HCT116 (cell line): ENCODE results near the gene DYNLL2. TPM values are rescaled to one million over a fixed set of nuclear protein-coding genes. Genes with fewer than 3 reads are reported as not detected.

ENCODE experiments used
- ATAC-seq: fragments of 200-7000 bp; cut with Tn5 transposase; 2 replicates; pipeline ENCODE4 v1.9.1; 2020; ENCODE audit warnings: mild to moderate bottlenecking, moderate library complexity
- BruUV-seq: library from RNA; stranded (reverse); fragments of 400-500 nt; replicated peaks from 2 replicates; lab custom pipeline; 2021; lab: Mats Ljungman, UMichigan
- CTCF ChIA-PET: fragments of 300-600 bp; sonication (Branson Sonifier 250); formaldehyde crosslinking; loops from one replicate; lab custom pipeline; 2021; ENCODE audit warnings: antibody characterized with exemption; lab: Charles Lee
- POLR2A ChIA-PET: fragments of 300-600, 350-600 bp; sonication (Branson Sonifier 250); formaldehyde crosslinking; loops from one replicate; lab custom pipeline; 2021; ENCODE audit warnings: antibody characterized with exemption; lab: Charles Lee
- RAD21 ChIA-PET, 2 experiments: fragments of 300-600 bp; sonication (Branson Sonifier 250); formaldehyde crosslinking; loops; one replicate each; lab custom pipeline; 2023; ENCODE audit warnings: low total read pairs in 2 of 2; ENCODE audit not compliant: uncharacterized antibody in 2 of 2, unreplicated experiment in 2 of 2, low non-redundant PET in 1 of 2; lab: Charles Lee
- DNase-seq: peaks from one replicate; pipeline ENCODE4 v3.0.0-alpha.2; 2010; ENCODE audit warnings: low read depth, low spot score
- H2AFZ ChIP-seq: fragments of 200-600 bp; shearing (Covaris generic), sonication (generic); 2 replicates; pipeline ENCODE4 v1.6.1; 2017; ENCODE audit warnings: low read depth, mixed run types, mixed read lengths, antibody characterized with exemption, low read length; ENCODE audit not compliant: poor library complexity, severe bottlenecking
- H3K27ac ChIP-seq: 2 replicates; pipeline ENCODE4 v1.5.1; 2012; ENCODE audit warnings: low read depth, low read length
- H3K27me3 ChIP-seq: fragments of 200-600 bp; sonication (generic); 2 replicates; pipeline ENCODE4 v1.6.1; 2016; ENCODE audit warnings: mixed run types, low read length, mixed read lengths; ENCODE audit not compliant: insufficient read depth
- H3K36me3 ChIP-seq, 2 experiments: fragments of 200-500 bp in 1 of 2; fragments of 200-600 bp in 1 of 2; sonication (Bioruptor generic) in 1 of 2; sonication (generic) in 1 of 2; 2 replicates each; pipeline versions ENCODE4 v1.5.1 to v1.6.1; 2014 to 2016; ENCODE audit warnings: low read length in 2 of 2, inconsistent platforms in 1 of 2, mixed read lengths in 1 of 2, mixed run types in 1 of 2; ENCODE audit not compliant: insufficient read depth in 2 of 2, control insufficient read depth in 1 of 2
- H3K4me1 ChIP-seq, 2 experiments: fragments of 200-600 bp in 1 of 2; sonication (generic) in 1 of 2; 2 replicates each; pipeline versions ENCODE4 v1.5.1 to v1.6.1; 2012 to 2017; ENCODE audit warnings: low read length in 2 of 2, inconsistent platforms in 1 of 2, mild to moderate bottlenecking in 1 of 2, mixed read lengths in 1 of 2, mixed run types in 1 of 2, moderate library complexity in 1 of 2; ENCODE audit not compliant: insufficient read depth in 2 of 2, control insufficient read depth in 1 of 2
- H3K4me2 ChIP-seq: fragments of 200-600 bp; sonication (generic); 2 replicates; pipeline ENCODE4 v1.6.1; 2017; ENCODE audit warnings: mixed run types, low read length, mixed read lengths
- H3K4me3 ChIP-seq, 2 experiments: fragments of 200-600 bp in 1 of 2; sonication (generic) in 1 of 2; replicated peaks in 1 of 2; 2 replicates each; pipeline ENCODE4 v1.5.1; 2011 to 2016; ENCODE audit warnings: low read length in 2 of 2, control low read depth in 1 of 2, low read depth in 1 of 2, mild to moderate bottlenecking in 1 of 2, mixed read lengths in 1 of 2, mixed run types in 1 of 2
- H3K79me2 ChIP-seq: fragments of 200-600 bp; sonication (generic); 2 replicates; pipeline ENCODE4 v1.6.1; 2017; ENCODE audit warnings: mild to moderate bottlenecking, mixed run types, low read length, moderate library complexity, mixed read lengths; ENCODE audit not compliant: insufficient read depth
- H3K9ac ChIP-seq: fragments of 200-600 bp; sonication (generic); 2 replicates; pipeline ENCODE4 v1.6.1; 2016; ENCODE audit warnings: low read length, mixed read lengths
- H3K9me2 ChIP-seq: fragments of 200-600 bp; sonication (generic), shearing (Covaris generic); 2 replicates; pipeline ENCODE4 v1.6.1; 2017; ENCODE audit warnings: mixed run types, mild to moderate bottlenecking, moderate library complexity; ENCODE audit not compliant: insufficient read depth
- H3K9me3 ChIP-seq, 2 experiments: fragments of 200-500 bp in 1 of 2; fragments of 200-600 bp in 1 of 2; sonication (Bioruptor generic) in 1 of 2; sonication (generic) in 1 of 2; 2 replicates each; pipeline ENCODE4 v1.6.1; 2014 to 2017; ENCODE audit warnings: low read length in 2 of 2, mixed read lengths in 2 of 2, inconsistent platforms in 1 of 2, low read depth in 1 of 2, mild to moderate bottlenecking in 1 of 2, mixed run types in 1 of 2, moderate library complexity in 1 of 2; ENCODE audit not compliant: control insufficient read depth in 1 of 2, insufficient read depth in 1 of 2
- H4K20me1 ChIP-seq: fragments of 200-600 bp; sonication (generic), shearing (Covaris generic); 2 replicates; pipeline ENCODE4 v1.6.1; 2017; ENCODE audit warnings: mixed run types, mild to moderate bottlenecking, moderate library complexity; ENCODE audit not compliant: insufficient read depth
- EGR1 ChIP-seq: IDR thresholded peaks from 2 replicates; pipeline ENCODE4 v1.6.1; 2012; ENCODE audit warnings: low read depth
- ELF1 ChIP-seq: IDR thresholded peaks from 2 replicates; pipeline ENCODE4 v1.6.1; 2012; ENCODE audit warnings: low read depth, borderline replicate concordance
- EZH2 ChIP-seq: fragments of 200-600 bp; sonication (generic); IDR thresholded peaks from 2 replicates; pipeline ENCODE4 v1.6.1; 2017; ENCODE audit warnings: antibody characterized with exemption, mixed run types
- JUND ChIP-seq: IDR thresholded peaks from 2 replicates; pipeline ENCODE4 v1.6.1; 2012
- MAX ChIP-seq: IDR thresholded peaks from 2 replicates; pipeline ENCODE4 v1.6.1; 2012
- POLR2AphosphoS5 ChIP-seq: IDR thresholded peaks from 2 replicates; pipeline ENCODE4 v1.6.1; 2011; ENCODE audit warnings: mild to moderate bottlenecking, low read depth, low read length, moderate library complexity
- SP1 ChIP-seq: IDR thresholded peaks from 2 replicates; pipeline ENCODE4 v1.6.1; 2012; ENCODE audit warnings: low read depth
- YY1 ChIP-seq: IDR thresholded peaks from 2 replicates; pipeline ENCODE4 v1.6.1; 2011; ENCODE audit warnings: low read length, low read depth, moderate library complexity, mild to moderate bottlenecking; ENCODE audit not compliant: insufficient replicate concordance; ENCODE audit errors: extremely low read depth
- ZBTB33 ChIP-seq: IDR thresholded peaks from 2 replicates; pipeline ENCODE4 v1.6.1; 2011; ENCODE audit warnings: mild to moderate bottlenecking, low read length, moderate library complexity; ENCODE audit not compliant: insufficient replicate concordance; ENCODE audit errors: extremely low read depth
- intact Hi-C: fragments of 100-400 bp; cut with micrococcal nuclease; formaldehyde crosslinking; loops from 2 replicates; pipeline ENCODE4 v1.10.0; 2022
- total RNA-seq: library from RNA; stranded (reverse); gene quantifications from one replicate; pipeline ENCODE4 v1.2.1, GENCODE V29; 2021; ENCODE audit not compliant: unreplicated experiment

The DYNLL2 gene
- total RNA-seq, 1 experiment from 2014 or later = 54.9 TPM

- ChIA-PET POLR2A (interaction anchor here (0.7 kb wide), 1 partner anchor 41 kb away, joined by 3 read pairs; no protein-coding TSS in a partner anchor), CTCF (no interaction called here), RAD21 (interaction anchor here in 1 of 2 experiments (0.7 kb wide), 1 partner anchor 217 kb away, joined by 3 read pairs; no protein-coding TSS in a partner anchor)
- H4K20me1 ChIP-seq = peaks cover 23% of the 10 kb centered on the region; the same call in 1 of the 2 replicates
- no peaks in the 10 kb centered on the region for H3K27me3 ChIP-seq
- H3K4me2 ChIP-seq = no peak overlapping the region
- ATAC-seq (no peak; the same call in 1 of the 2 replicates), DNase-seq (no peak)
- H3K79me2 ChIP-seq = peaks cover 44% of the 10 kb centered on the region
- no peaks in the 10 kb centered on the region for H3K4me1 ChIP-seq
- H3K9me2 ChIP-seq = no peaks in the 10 kb centered on the region
- TF ChIP-seq YY1 (no peak), POLR2AphosphoS5 (no peak), ELF1 (no peak)
- no peak overlapping the region for H3K9ac ChIP-seq
- intact Hi-C loops = no loop called here
- BruUV-seq = no TSS peak
- H3K27ac ChIP-seq = no peak overlapping the region
- H3K9me3 ChIP-seq = no peaks in the 10 kb centered on the region
- no peak overlapping the region for H3K4me3 ChIP-seq
- H3K36me3 ChIP-seq = peaks cover 66 to 70% of the 10 kb centered on the region in 2 experiments
- H2AFZ ChIP-seq = no peak overlapping the region
These were observed 7.9 kb downstream of the DYNLL2 start for GRCh38 chr17:58091024-58091567.

- Histone ChIP-seq H2AFZ (no peak overlapping the region), H3K4me3 (no peak overlapping the region), H3K4me1 (no peaks in the 10 kb centered on the region), H4K20me1 (peaks cover 11% of the 10 kb centered on the region; the same call in 1 of the 2 replicates), H3K36me3 (peaks cover 57 to 58% of the 10 kb centered on the region in 2 experiments), H3K27me3 (no peaks in the 10 kb centered on the region), H3K27ac (no peak overlapping the region), H3K4me2 (no peak overlapping the region), H3K9ac (no peak overlapping the region), H3K9me3 (no peaks in the 10 kb centered on the region), H3K79me2 (peaks cover 32% of the 10 kb centered on the region), H3K9me2 (no peaks in the 10 kb centered on the region)
- ChIA-PET POLR2A (no interaction called here), CTCF (no interaction called here), RAD21 (no interaction called here)
- TF ChIP-seq EGR1 (no peak), JUND (no peak), ZBTB33 (no peak), EZH2 (no peak), MAX (no peak), POLR2AphosphoS5 (peak; percentile 25), SP1 (no peak)
- DNase-seq = no peak
- intact Hi-C loops = no loop called here
- ATAC-seq = no peak
- no TSS peak for BruUV-seq
These were observed 9.0 kb downstream of the DYNLL2 start for GRCh38 chr17:58092101-58092796.
